ENCODE measurements around the gene TMEM40.

The TMEM40 gene

GRCh38 chr3:12758025-12758781 lies 856 bp downstream of the TMEM40 start:
- peak; percentile 83 for DNase-seq (ENCODE audit: low read depth)
- no peak overlapping the region for H3K4me3 ChIP-seq (ENCODE audit: low read length)
- peaks cover 16% of the 10 kb centered on the region for H3K27me3 ChIP-seq (replicated peaks; ENCODE audit: control insufficient read depth, insufficient read depth, low read length)
- H3K9me3 ChIP-seq (ENCODE audit: control insufficient read depth, low read length): no peaks in the 10 kb centered on the region
- no peaks in the 10 kb centered on the region for H3K36me3 ChIP-seq (ENCODE audit: control insufficient read depth, insufficient read depth, low read length, severe bottlenecking)
- peaks cover 7% of the 10 kb centered on the region for H3K4me1 ChIP-seq (ENCODE audit: control insufficient read depth, insufficient read depth, low read length)
- H3K9ac ChIP-seq (ENCODE audit: low read length): peak overlapping the region; percentile 65

DNA sequence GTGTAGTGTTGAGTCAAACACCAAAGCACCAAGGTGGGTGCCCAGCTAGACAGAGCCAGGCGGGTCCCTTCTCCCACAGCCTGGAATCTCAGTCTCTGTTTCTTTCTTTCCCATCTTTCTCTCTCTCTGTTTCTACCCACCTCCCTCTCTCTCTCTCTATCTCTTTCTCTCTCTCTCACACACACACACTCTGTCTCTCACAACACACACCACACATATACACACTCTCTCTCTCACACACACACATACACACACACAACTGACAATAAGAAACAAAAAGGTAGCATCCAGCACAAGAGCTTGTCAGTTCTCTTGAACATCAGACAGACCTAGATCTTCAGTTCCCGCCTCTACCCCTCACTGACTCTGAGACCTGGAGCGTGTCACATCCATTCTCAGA lies 2.4 kb downstream of the TMEM40 start:
- H3K4me3 ChIP-seq (ENCODE audit: low read length): no peak overlapping the region
- H3K36me3 ChIP-seq (ENCODE audit: control insufficient read depth, insufficient read depth, low read length, severe bottlenecking): no peaks in the 10 kb centered on the region
- H3K27me3 ChIP-seq (replicated peaks; ENCODE audit: control insufficient read depth, insufficient read depth, low read length): peaks cover 16% of the 10 kb centered on the region
- peaks cover 7% of the 10 kb centered on the region for H3K4me1 ChIP-seq (ENCODE audit: control insufficient read depth, insufficient read depth, low read length)
- no peak for DNase-seq (ENCODE audit: low read depth)
- H3K9me3 ChIP-seq (ENCODE audit: control insufficient read depth, low read length): no peaks in the 10 kb centered on the region
- H3K9ac ChIP-seq (ENCODE audit: low read length): no peak overlapping the region

- Histone ChIP-seq H3K9ac (ENCODE audit: low read length) (no peak overlapping the region), H3K9me3 (ENCODE audit: control insufficient read depth, low read length) (no peaks in the 10 kb centered on the region), H3K4me1 (ENCODE audit: control insufficient read depth, insufficient read depth, low read length) (peaks cover 7% of the 10 kb centered on the region), H3K4me3 (ENCODE audit: low read length) (no peak overlapping the region), H3K36me3 (ENCODE audit: control insufficient read depth, insufficient read depth, low read length, severe bottlenecking) (no peaks in the 10 kb centered on the region), H3K27me3 (replicated peaks; ENCODE audit: control insufficient read depth, insufficient read depth, low read length) (peaks cover 16% of the 10 kb centered on the region)
- no peak for DNase-seq (ENCODE audit: low read depth)
These were observed 2.9 kb downstream of the TMEM40 start for GRCh38 chr3:12756175-12756574.

GRCh38 chr3:12755754-12756153 lies 3.3 kb downstream of the TMEM40 start:
- DNase-seq (ENCODE audit: low read depth): no peak
- no peaks in the 10 kb centered on the region for H3K9me3 ChIP-seq (ENCODE audit: control insufficient read depth, low read length)
- peaks cover 11% of the 10 kb centered on the region for H3K4me1 ChIP-seq (ENCODE audit: control insufficient read depth, insufficient read depth, low read length)
- H3K36me3 ChIP-seq (ENCODE audit: control insufficient read depth, insufficient read depth, low read length, severe bottlenecking): no peaks in the 10 kb centered on the region
- peaks cover 16% of the 10 kb centered on the region for H3K27me3 ChIP-seq (replicated peaks; ENCODE audit: control insufficient read depth, insufficient read depth, low read length)
- no peak overlapping the region for H3K4me3 ChIP-seq (ENCODE audit: low read length)
- no peak overlapping the region for H3K9ac ChIP-seq (ENCODE audit: low read length)

- Histone ChIP-seq H3K4me3 (ENCODE audit: low read length) (no peak overlapping the region), H3K4me1 (ENCODE audit: control insufficient read depth, insufficient read depth, low read length) (peaks cover 21% of the 10 kb centered on the region), H3K36me3 (ENCODE audit: control insufficient read depth, insufficient read depth, low read length, severe bottlenecking) (no peaks in the 10 kb centered on the region), H3K9me3 (ENCODE audit: control insufficient read depth, low read length) (no peaks in the 10 kb centered on the region), H3K27me3 (replicated peaks; ENCODE audit: control insufficient read depth, insufficient read depth, low read length) (peaks cover 11% of the 10 kb centered on the region), H3K9ac (ENCODE audit: low read length) (no peak overlapping the region)
- DNase-seq (ENCODE audit: low read depth): no peak
These were observed 4.7 kb downstream of the TMEM40 start for GRCh38 chr3:12754313-12754712.

DNA sequence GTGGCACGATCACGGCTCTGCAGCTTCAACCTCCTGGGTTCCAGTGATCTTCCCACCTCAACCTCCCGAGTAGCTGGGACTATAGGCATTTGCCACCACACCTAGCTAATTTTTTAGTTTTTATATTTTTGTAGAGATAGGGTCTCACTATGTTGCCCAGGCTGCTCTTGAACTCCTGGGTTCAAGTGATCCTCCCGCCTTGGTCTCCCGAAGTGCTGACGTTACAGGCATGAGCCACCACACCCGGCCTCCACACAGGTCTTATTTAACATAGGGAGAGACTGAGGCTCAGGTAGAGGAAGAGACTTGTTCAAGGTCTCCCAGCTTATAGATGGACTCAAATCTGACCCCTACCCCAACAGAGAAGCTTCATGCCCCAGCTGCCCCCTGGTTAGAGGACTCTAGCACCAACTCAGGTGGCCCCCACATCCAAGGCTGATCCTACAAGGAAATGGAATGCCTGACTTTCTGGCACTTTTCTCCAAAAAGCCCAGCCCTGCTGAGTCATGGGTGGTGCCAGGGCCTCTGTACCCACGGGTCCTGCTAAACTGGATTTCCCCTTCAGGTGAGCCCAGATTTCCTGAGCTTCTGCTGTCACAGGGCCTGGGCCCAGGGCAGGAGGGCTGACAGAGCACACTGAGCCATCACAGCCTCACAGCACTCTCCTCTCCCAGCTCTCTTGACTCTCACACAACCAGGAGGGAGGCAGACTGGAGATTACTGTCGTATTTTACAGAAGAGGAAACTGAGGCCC lies 5.6 kb downstream of the TMEM40 start:
- Histone ChIP-seq H3K27me3 (replicated peaks; ENCODE audit: control insufficient read depth, insufficient read depth, low read length) (peaks cover 11% of the 10 kb centered on the region), H3K36me3 (ENCODE audit: control insufficient read depth, insufficient read depth, low read length, severe bottlenecking) (no peaks in the 10 kb centered on the region), H3K4me1 (ENCODE audit: control insufficient read depth, insufficient read depth, low read length) (peaks cover 19% of the 10 kb centered on the region), H3K9ac (ENCODE audit: low read length) (no peak overlapping the region), H3K9me3 (ENCODE audit: control insufficient read depth, low read length) (no peaks in the 10 kb centered on the region), H3K4me3 (ENCODE audit: low read length) (no peak overlapping the region)
- no peak for DNase-seq (ENCODE audit: low read depth)

DNA sequence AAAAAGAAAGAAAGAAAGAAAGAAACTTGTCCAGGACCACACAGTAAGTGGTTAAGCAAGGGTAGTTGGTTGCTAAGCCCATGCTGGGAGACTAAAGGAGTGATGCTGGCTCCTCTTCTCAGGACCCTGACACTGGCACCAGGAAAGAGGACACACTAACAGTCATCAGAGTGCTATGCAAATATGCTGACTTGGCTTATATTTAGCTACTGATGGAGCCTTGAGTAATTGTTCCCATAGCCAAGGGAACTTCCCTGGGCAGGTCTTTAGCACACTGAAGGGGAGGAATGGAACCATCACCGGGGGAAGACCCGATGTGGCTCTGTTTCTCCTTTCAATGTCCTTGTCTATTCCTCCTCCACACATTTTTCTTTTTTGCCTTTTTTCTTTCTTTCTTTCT lies 6.2 kb downstream of the TMEM40 start:
- Histone ChIP-seq H3K9ac (ENCODE audit: low read length) (no peak overlapping the region), H3K36me3 (ENCODE audit: control insufficient read depth, insufficient read depth, low read length, severe bottlenecking) (no peaks in the 10 kb centered on the region), H3K4me3 (ENCODE audit: low read length) (no peak overlapping the region), H3K4me1 (ENCODE audit: control insufficient read depth, insufficient read depth, low read length) (peaks cover 14% of the 10 kb centered on the region), H3K27me3 (replicated peaks; ENCODE audit: control insufficient read depth, insufficient read depth, low read length) (peaks cover 16% of the 10 kb centered on the region), H3K9me3 (ENCODE audit: control insufficient read depth, low read length) (no peaks in the 10 kb centered on the region)
- peak; percentile 23 for DNase-seq (ENCODE audit: low read depth)

- no peak overlapping the region for H3K9ac ChIP-seq (ENCODE audit: low read length)
- no peak for DNase-seq (ENCODE audit: low read depth)
- H3K9me3 ChIP-seq (ENCODE audit: control insufficient read depth, low read length): no peaks in the 10 kb centered on the region
- no peaks in the 10 kb centered on the region for H3K36me3 ChIP-seq (ENCODE audit: control insufficient read depth, insufficient read depth, low read length, severe bottlenecking)
- no peak overlapping the region for H3K4me3 ChIP-seq (ENCODE audit: low read length)
- peaks cover 20% of the 10 kb centered on the region for H3K27me3 ChIP-seq (replicated peaks; ENCODE audit: control insufficient read depth, insufficient read depth, low read length)
- H3K4me1 ChIP-seq (ENCODE audit: control insufficient read depth, insufficient read depth, low read length): peaks cover 14% of the 10 kb centered on the region
These were observed 7.0 kb downstream of the TMEM40 start for GRCh38 chr3:12752102-12752501.

- no peak for DNase-seq (ENCODE audit: low read depth)
These were observed 7.5 kb downstream of the TMEM40 start for GRCh38 chr3:12751571-12751970.

DNA sequence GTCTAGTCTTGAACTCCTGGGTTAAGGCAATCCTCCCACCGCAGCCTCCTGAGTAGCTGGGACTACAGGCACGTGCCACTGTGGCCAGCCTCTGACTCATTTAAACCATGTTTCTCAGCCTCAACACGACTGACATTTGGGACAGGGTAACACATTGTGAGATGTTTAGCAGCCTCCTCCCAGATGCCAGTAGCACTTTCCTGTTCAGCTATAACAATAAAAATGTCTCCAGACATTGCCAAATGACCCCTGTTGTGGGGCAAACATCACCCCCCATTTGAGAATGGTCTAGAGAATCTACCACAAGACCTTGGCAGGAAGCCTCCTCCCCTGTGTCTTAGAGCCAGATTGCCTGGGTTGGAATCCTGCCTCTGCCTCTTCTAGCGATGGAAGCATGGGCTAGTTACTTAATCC lies 8.4 kb downstream of the TMEM40 start:
- H3K9me3 ChIP-seq (ENCODE audit: control insufficient read depth, low read length): no peaks in the 10 kb centered on the region
- H3K9ac ChIP-seq (ENCODE audit: low read length): no peak overlapping the region
- DNase-seq (ENCODE audit: low read depth): peak; percentile 54
- H3K36me3 ChIP-seq (ENCODE audit: control insufficient read depth, insufficient read depth, low read length, severe bottlenecking): no peaks in the 10 kb centered on the region
- peaks cover 25% of the 10 kb centered on the region for H3K27me3 ChIP-seq (replicated peaks; ENCODE audit: control insufficient read depth, insufficient read depth, low read length)
- no peak overlapping the region for H3K4me3 ChIP-seq (ENCODE audit: low read length)
- H3K4me1 ChIP-seq (ENCODE audit: control insufficient read depth, insufficient read depth, low read length): peaks cover 14% of the 10 kb centered on the region

More at GRCh38 chr3:12751571-12751970, 7.5 kb downstream of the TMEM40 start:
- no peaks in the 10 kb centered on the region for H3K9me3 ChIP-seq (ENCODE audit: control insufficient read depth, low read length)
- no peaks in the 10 kb centered on the region for H3K36me3 ChIP-seq (ENCODE audit: control insufficient read depth, insufficient read depth, low read length, severe bottlenecking)
- peaks cover 14% of the 10 kb centered on the region for H3K4me1 ChIP-seq (ENCODE audit: control insufficient read depth, insufficient read depth, low read length)
- H3K27me3 ChIP-seq (replicated peaks; ENCODE audit: control insufficient read depth, insufficient read depth, low read length): peaks cover 25% of the 10 kb centered on the region
- H3K9ac ChIP-seq (ENCODE audit: low read length): no peak overlapping the region
- H3K4me3 ChIP-seq (ENCODE audit: low read length): no peak overlapping the region

DNA sequence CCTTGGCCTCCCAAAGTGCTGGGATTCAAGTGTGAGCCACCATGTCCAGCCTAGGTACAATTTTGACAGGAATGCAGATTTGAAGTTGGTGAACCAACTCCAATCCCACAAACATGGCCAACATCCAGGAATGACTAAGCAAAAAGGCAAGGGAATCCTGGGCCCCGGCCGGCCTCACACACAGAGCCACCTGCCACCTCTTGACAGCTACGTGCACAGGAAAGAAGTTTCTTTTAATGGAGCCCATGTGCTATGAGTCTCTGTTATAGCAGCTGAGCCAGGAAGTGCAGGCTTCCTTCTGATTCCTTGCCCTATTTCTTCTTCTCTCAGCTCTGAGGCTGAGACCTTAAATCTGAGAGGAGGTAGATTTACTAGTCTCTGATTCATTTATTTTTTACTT lies 8.8 kb downstream of the TMEM40 start:
- Histone ChIP-seq H3K4me3 (ENCODE audit: low read length) (no peak overlapping the region), H3K4me1 (ENCODE audit: control insufficient read depth, insufficient read depth, low read length) (peaks cover 14% of the 10 kb centered on the region), H3K9ac (ENCODE audit: low read length) (no peak overlapping the region), H3K36me3 (ENCODE audit: control insufficient read depth, insufficient read depth, low read length, severe bottlenecking) (no peaks in the 10 kb centered on the region), H3K27me3 (replicated peaks; ENCODE audit: control insufficient read depth, insufficient read depth, low read length) (peaks cover 22% of the 10 kb centered on the region), H3K9me3 (ENCODE audit: control insufficient read depth, low read length) (no peaks in the 10 kb centered on the region)
- peak; percentile 78 for DNase-seq (ENCODE audit: low read depth)
